Measurements from ENCODE around the gene PDE4B. TPM values are rescaled to one million over a fixed set of nuclear protein-coding genes. Genes with fewer than 3 reads are reported as not detected.

Gene PDE4B
- total and polyA plus RNA-seq, 2 of the 13 experiments (the other 11 are each of a cell fraction or from before 2014, with no cell fraction given), result not detected

GRCh38 chr1:65830306-65830705 is 37.6 kb downstream of the PDE4B start:
- DNase-seq (ENCODE audit: low spot score), result no peak

DNA sequence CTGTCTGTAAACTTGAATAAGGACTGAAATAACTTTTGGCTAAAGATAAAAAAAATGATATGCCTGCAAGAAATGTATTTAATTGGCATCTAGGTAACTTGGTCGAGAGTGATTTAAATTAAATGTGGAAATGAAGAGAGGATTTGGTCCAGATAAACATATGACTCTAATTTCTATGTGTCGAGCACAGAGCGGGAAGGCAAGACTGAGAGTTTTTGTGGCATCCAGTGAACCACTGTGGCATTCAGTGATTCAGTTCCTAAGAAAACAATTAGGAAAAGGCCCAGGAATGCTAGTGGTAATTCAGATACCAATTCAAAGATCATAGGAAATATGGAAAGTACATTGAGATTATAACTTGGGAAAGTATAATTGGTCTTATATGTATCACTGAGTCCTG is 39.6 kb downstream of the PDE4B start:
- no peak overlapping the region for H3K27ac ChIP-seq (ENCODE audit: extremely low read length, insufficient read depth, low read length)
- DNase-seq (ENCODE audit: low spot score) (no peak), ATAC-seq (no peak), FAIRE-seq (no peak)
- no peaks in the 10 kb centered on the region for H3K4me1 ChIP-seq (ENCODE audit: insufficient read depth, low read length)
- no peak overlapping the region for H3K4me3 ChIP-seq (replicated peaks in 1 of 3; ENCODE audit: insufficient read depth in 1 of 3, low read depth in 2 of 3, low read length in 3 of 3)
- no peaks in the 10 kb centered on the region for H3K9me3 ChIP-seq (ENCODE audit: low read length)
- H3K79me2 ChIP-seq (ENCODE audit: insufficient read depth, low read length), result no peaks in the 10 kb centered on the region
- WGBS (ENCODE audit: low lambda C conversion rate), result 3% methylated on average over 3 of the region's 3 CpGs
- no TSS peak for BruUV-seq (replicated peaks)
- H3K36me3 ChIP-seq (replicated peaks in 1 of 2; ENCODE audit: control insufficient read depth in 1 of 2, insufficient read depth in 2 of 2, low read length in 2 of 2), result no peaks in the 10 kb centered on the region
- no peaks in the 10 kb centered on the region for H4K20me1 ChIP-seq (ENCODE audit: insufficient read depth, low read length)
- H3K4me2 ChIP-seq (ENCODE audit: low read depth, low read length), result no peak overlapping the region
- intact Hi-C loops (cut with micrococcal nuclease; ENCODE audit: unreplicated experiment) (no loop called here), in situ Hi-C loops (cut with HindIII; ENCODE audit: extremely low pct_ligation_motif_present, low pct_unique_long_range_greater_than_20kb) (no loop called here)
- no peak overlapping the region for H3K9ac ChIP-seq (ENCODE audit: insufficient read depth, low read depth, low read length)
- no peaks in the 10 kb centered on the region for H3K27me3 ChIP-seq (ENCODE audit: control insufficient read depth in 1 of 2, insufficient read depth in 2 of 2, low read length in 2 of 2)
- no peak overlapping the region for H2AFZ ChIP-seq (ENCODE audit: low read length)
- POLR2A ChIA-PET, result no interaction called here
- CTCF ChIA-PET (ENCODE audit: low intra/inter-chr PET ratio, low total read pairs), result no interaction called here
- TF ChIP-seq ZNF138 (CRISPR knock-in tag; IDR thresholded peaks at IDR 0.05; ENCODE audit: low read depth) (no peak), NPAS2 (CRISPR knock-in tag; IDR thresholded peaks at IDR 0.05; ENCODE audit: borderline replicate concordance) (no peak), KLF13 (CRISPR knock-in tag; IDR thresholded peaks at IDR 0.05) (no peak), ZBTB8A (CRISPR knock-in tag; IDR thresholded peaks at IDR 0.05; ENCODE audit: borderline replicate concordance, low read depth) (no peak), ISX (CRISPR knock-in tag; conservative IDR thresholded peaks at IDR 0.05) (no peak), ZNF414 (CRISPR knock-in tag; IDR thresholded peaks at IDR 0.05) (no peak)

More at GRCh38 chr1:65830306-65830705, 37.6 kb downstream of the PDE4B start:
- ATAC-seq (no peak), FAIRE-seq (no peak)
- Histone ChIP-seq H3K9ac (ENCODE audit: insufficient read depth, low read depth, low read length) (no peak overlapping the region), H3K9me3 (ENCODE audit: low read length) (no peaks in the 10 kb centered on the region), H2AFZ (ENCODE audit: low read length) (no peak overlapping the region), H3K79me2 (ENCODE audit: insufficient read depth, low read length) (no peaks in the 10 kb centered on the region), H3K36me3 (replicated peaks in 1 of 2; ENCODE audit: control insufficient read depth in 1 of 2, insufficient read depth in 2 of 2, low read length in 2 of 2) (no peaks in the 10 kb centered on the region), H3K4me1 (ENCODE audit: insufficient read depth, low read length) (no peaks in the 10 kb centered on the region), H3K27ac (ENCODE audit: extremely low read length, insufficient read depth, low read length) (no peak overlapping the region), H3K27me3 (ENCODE audit: control insufficient read depth in 1 of 2, insufficient read depth in 2 of 2, low read length in 2 of 2) (no peaks in the 10 kb centered on the region), H3K4me3 (replicated peaks in 1 of 3; ENCODE audit: insufficient read depth in 1 of 3, low read depth in 2 of 3, low read length in 3 of 3) (no peak overlapping the region), H4K20me1 (ENCODE audit: insufficient read depth, low read length) (no peaks in the 10 kb centered on the region), H3K4me2 (ENCODE audit: low read depth, low read length) (no peak overlapping the region)
- POLR2A ChIA-PET, result no interaction called here
- CTCF ChIA-PET (ENCODE audit: low intra/inter-chr PET ratio, low total read pairs), result no interaction called here
- intact Hi-C loops (cut with micrococcal nuclease; ENCODE audit: unreplicated experiment), result no loop called here
- WGBS (ENCODE audit: low lambda C conversion rate), result 0% methylated on average over 1 of the region's 1 CpG
- BruUV-seq (replicated peaks), result no TSS peak
- in situ Hi-C loops (cut with HindIII; ENCODE audit: extremely low pct_ligation_motif_present, low pct_unique_long_range_greater_than_20kb), result no loop called here
- no peak for TF ChIP-seq TCF7L2 (IDR thresholded peaks at IDR 0.05; ENCODE audit: low read depth, low read length)
- no peak for TF ChIP-seq EED (CRISPR knock-in tag; IDR thresholded peaks at IDR 0.05)
- no peak for TF ChIP-seq MEIS2 (CRISPR knock-in tag; IDR thresholded peaks at IDR 0.05)
- TF ChIP-seq, protein P1, sequence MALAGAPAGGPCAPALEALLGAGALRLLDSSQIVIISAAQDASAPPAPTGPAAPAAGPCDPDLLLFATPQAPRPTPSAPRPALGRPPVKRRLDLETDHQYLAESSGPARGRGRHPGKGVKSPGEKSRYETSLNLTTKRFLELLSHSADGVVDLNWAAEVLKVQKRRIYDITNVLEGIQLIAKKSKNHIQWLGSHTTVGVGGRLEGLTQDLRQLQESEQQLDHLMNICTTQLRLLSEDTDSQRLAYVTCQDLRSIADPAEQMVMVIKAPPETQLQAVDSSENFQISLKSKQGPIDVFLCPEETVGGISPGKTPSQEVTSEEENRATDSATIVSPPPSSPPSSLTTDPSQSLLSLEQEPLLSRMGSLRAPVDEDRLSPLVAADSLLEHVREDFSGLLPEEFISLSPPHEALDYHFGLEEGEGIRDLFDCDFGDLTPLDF (CRISPR knock-in tag; IDR thresholded peaks at IDR 0.05), result no peak
- no peak for TF ChIP-seq YY1 (IDR thresholded peaks at IDR 0.05; ENCODE audit: insufficient read depth, insufficient replicate concordance, low read depth, low read length)
- TF ChIP-seq, protein P2, sequence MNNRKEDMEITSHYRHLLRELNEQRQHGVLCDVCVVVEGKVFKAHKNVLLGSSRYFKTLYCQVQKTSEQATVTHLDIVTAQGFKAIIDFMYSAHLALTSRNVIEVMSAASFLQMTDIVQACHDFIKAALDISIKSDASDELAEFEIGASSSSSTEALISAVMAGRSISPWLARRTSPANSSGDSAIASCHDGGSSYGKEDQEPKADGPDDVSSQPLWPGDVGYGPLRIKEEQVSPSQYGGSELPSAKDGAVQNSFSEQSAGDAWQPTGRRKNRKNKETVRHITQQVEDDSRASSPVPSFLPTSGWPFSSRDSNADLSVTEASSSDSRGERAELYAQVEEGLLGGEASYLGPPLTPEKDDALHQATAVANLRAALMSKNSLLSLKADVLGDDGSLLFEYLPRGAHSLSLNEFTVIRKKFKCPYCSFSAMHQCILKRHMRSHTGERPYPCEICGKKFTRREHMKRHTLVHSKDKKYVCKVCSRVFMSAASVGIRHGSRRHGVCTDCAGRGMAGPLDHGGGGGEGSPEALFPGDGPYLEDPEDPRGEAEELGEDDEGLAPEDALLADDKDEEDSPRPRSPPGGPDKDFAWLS (CRISPR knock-in tag; IDR thresholded peaks at IDR 0.05; ENCODE audit: borderline replicate concordance), result no peak

Data from HepG2 (cell line).